Measurements from ENCODE around the gene OST4. TPM values are rescaled to one million over a fixed set of nuclear protein-coding genes. Genes with fewer than 3 reads are reported as not detected.

The OST4 gene
- total RNA-seq, 4 donors from 2014 or later, result 111 to 217 (median 166) TPM

- WGBS, 2 donors, result 80 to 85% methylated on average over 3 to 6 of the region's 19 CpGs
- Histone ChIP-seq H3K4me1 (peaks cover 0 to 12% (median 4%) of the 10 kb centered on the region in 4 donors), H3K27ac (no peak overlapping the region), H3K27me3 (no peaks in the 10 kb centered on the region), H3K9me3 (no peaks in the 10 kb centered on the region), H3K4me3 (no peak overlapping the region), H3K36me3 (peaks cover 0 to 16% (median 0%) of the 10 kb centered on the region in 3 donors)
- no peak for DNase-seq (ENCODE audit: low spot score in 2 of 2)
- TF ChIP-seq POLR2A (IDR thresholded peaks at IDR 0.05) (no peak), EP300 (IDR thresholded peaks at IDR 0.05) (no peak)
- TF ChIP-seq, protein P1, sequence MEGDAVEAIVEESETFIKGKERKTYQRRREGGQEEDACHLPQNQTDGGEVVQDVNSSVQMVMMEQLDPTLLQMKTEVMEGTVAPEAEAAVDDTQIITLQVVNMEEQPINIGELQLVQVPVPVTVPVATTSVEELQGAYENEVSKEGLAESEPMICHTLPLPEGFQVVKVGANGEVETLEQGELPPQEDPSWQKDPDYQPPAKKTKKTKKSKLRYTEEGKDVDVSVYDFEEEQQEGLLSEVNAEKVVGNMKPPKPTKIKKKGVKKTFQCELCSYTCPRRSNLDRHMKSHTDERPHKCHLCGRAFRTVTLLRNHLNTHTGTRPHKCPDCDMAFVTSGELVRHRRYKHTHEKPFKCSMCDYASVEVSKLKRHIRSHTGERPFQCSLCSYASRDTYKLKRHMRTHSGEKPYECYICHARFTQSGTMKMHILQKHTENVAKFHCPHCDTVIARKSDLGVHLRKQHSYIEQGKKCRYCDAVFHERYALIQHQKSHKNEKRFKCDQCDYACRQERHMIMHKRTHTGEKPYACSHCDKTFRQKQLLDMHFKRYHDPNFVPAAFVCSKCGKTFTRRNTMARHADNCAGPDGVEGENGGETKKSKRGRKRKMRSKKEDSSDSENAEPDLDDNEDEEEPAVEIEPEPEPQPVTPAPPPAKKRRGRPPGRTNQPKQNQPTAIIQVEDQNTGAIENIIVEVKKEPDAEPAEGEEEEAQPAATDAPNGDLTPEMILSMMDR (IDR thresholded peaks at IDR 0.05), result no peak
Observed at GRCh38 chr2:27099334-27099955, 28.0 kb upstream of the OST4 start.

DNA sequence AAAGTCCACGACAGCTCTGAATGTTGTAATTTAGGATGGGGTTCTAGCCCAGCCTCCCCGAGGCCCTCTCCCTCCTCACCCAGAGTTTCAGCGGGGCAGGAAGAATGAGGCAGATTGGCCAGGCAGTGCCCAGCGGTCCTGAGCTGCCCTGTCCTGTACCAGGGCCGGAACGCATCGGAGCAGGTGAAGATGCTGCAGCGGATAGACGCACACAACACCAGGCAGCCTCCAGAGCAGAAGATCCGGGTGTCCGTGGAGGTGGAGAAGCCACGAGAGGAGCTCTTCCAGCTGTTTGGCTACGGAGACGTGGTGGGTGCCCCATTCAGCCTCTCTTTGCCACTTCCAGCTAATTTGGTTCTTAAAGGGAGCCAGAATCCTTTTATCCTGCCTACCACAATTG is 25.9 kb upstream of the OST4 start:
- WGBS, 2 donors, result 83% methylated on average over 14 of the region's 14 CpGs

DNA sequence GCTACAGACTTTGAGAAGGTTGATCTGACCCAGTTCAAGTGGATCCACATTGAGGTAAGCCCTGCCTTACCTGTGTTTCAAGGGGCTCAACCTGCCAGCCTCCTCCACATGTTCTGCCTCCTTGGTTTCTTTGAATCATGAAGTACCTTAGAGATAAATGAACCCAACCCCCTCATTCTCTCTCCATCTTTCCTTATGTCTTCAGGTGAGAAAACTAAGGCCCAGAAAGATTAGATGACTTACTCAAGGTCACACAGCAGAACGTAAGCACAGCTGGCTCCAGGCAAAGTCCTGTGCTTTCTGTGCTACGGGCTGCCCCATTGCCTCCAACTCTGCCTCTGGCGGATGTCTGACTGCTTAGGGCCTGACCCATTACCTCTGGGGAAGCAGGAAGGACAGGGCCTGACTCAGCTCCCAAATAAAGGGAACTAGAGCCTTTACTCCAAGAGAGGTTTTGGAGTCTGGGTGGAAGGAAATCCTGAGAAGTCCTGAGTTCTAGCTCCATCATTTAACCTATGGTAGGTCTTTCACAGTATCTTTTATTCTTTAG is 25.4 kb upstream of the OST4 start:
- H3K9me3 ChIP-seq, result no peaks in the 10 kb centered on the region
- 58 to 62% methylated on average over 3 of the region's 3 CpGs for WGBS, 2 donors
- no peaks in the 10 kb centered on the region for H3K27me3 ChIP-seq
- TF ChIP-seq POLR2A (IDR thresholded peaks at IDR 0.05) (no peak), EP300 (IDR thresholded peaks at IDR 0.05) (no peak)
- TF ChIP-seq, protein P1 (IDR thresholded peaks at IDR 0.05), result no peak
- H3K36me3 ChIP-seq, result peaks cover 0 to 19% (median 0%) of the 10 kb centered on the region in 3 donors
- peaks cover 0 to 12% (median 4%) of the 10 kb centered on the region in 4 donors for H3K4me1 ChIP-seq
- no peak for DNase-seq (ENCODE audit: low spot score in 2 of 2)
- peak overlapping the region in 1 of 4 donors; percentile 39 for H3K27ac ChIP-seq
- H3K4me3 ChIP-seq, result no peak overlapping the region

More for the DNA sequence above, 25.9 kb upstream of the OST4 start:
- no peak for DNase-seq (ENCODE audit: low spot score in 2 of 2)
- TF ChIP-seq EP300 (IDR thresholded peaks at IDR 0.05) (no peak), POLR2A (IDR thresholded peaks at IDR 0.05) (no peak)
- TF ChIP-seq, protein P1 (IDR thresholded peaks at IDR 0.05), result no peak
- H3K9me3 ChIP-seq, result no peaks in the 10 kb centered on the region
- no peak overlapping the region for H3K27ac ChIP-seq
- peaks cover 0 to 16% (median 0%) of the 10 kb centered on the region in 3 donors for H3K36me3 ChIP-seq
- peaks cover 0 to 12% (median 4%) of the 10 kb centered on the region in 4 donors for H3K4me1 ChIP-seq
- no peaks in the 10 kb centered on the region for H3K27me3 ChIP-seq
- no peak overlapping the region for H3K4me3 ChIP-seq

DNA sequence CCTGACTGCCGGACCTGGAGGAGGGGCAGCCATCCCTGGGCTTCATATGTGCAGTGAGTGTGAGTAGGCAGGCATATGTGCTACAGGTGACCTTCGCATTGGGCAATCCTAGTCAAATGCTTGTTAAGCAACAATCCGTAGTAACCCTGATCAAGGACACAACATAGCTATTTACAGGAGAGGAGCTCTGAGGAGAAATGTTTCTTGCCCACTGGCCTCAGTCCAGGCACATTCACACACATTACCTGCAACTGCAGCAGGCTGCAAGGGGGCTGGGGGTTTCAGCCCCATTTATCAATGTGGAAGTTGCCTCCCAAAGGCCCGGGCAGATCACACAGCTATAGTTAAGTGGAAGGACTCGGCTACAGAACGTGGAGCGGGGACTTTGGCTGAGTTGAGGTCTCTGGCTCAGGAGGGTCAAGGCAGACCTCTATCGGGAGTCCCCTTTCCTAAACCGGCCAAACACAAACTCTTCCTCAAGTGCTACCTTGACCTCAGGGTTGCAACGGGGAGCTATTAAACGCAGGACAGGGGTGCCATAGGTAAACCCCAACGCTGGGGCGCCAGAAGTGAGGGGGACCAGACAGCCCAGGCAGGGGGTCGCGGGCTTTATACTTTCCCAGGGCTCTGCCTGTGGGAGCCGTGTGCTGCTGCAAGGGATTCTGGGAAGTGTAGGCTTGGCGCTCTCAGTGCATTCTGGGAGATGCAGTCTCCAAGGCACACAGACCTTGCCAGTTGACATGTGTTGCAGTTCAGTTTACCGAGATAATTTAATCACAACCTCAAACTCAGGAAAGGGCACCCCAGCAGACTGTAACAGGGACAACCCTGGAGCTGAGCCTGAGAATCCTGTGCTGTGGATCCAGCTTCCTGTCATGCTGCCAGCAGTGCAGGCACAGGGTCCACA is 24.5 kb upstream of the OST4 start:
- Histone ChIP-seq H3K4me1 (peaks cover 0 to 12% (median 4%) of the 10 kb centered on the region in 4 donors), H3K36me3 (peaks cover 0 to 21% (median 0%) of the 10 kb centered on the region in 3 donors), H3K27me3 (no peaks in the 10 kb centered on the region), H3K4me3 (peak overlapping the region in 3 of 4 donors; percentile 15 to 39 (median 28)), H3K27ac (peak overlapping the region in 1 of 4 donors; percentile 39), H3K9me3 (no peaks in the 10 kb centered on the region)
- 29 to 30% methylated on average over 18 of the region's 18 CpGs for WGBS, 2 donors
- peak in 1 of 2 donors; percentile 48 for DNase-seq (ENCODE audit: low spot score in 2 of 2)
- TF ChIP-seq POLR2A (IDR thresholded peaks at IDR 0.05) (no peak), EP300 (IDR thresholded peaks at IDR 0.05) (no peak)
- TF ChIP-seq, protein P1 (IDR thresholded peaks at IDR 0.05), result no peak

Data from tibial nerve (tissue), 4 donors.